ENCODE measurements around the gene RABL6.

The RABL6 gene

DNA sequence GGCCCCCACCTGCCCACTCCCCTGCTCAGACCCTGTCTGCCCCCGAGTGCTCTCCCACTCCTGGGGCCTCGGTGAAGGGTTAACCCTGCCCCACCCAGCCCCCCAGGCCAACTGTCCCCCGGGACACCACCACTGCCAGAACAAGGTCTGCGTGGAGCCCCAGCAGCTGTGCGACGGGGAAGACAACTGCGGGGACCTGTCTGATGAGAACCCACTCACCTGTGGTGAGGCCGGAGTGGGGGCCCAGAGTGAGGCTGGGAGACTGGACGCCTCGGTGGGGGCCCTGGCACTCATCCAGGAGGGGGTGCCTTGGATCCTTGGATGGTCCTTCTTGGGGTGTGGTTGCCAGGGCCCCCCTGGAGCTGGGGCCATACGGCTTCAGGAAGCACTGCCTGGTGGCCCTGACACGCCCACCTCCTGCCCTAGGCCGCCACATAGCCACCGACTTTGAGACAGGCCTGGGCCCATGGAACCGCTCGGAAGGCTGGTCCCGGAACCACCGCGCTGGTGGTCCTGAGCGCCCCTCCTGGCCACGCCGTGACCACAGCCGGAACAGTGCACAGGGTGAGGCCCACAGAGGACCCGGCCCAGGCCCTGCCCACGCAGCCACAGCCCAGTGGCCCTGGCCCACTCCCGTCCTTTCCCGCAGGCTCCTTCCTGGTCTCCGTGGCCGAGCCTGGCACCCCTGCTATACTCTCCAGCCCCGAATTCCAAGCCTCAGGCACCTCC is 46.5 kb downstream of the RABL6 start:
- Histone ChIP-seq H3K27me3 (ENCODE audit: control insufficient read depth in 2 of 2, insufficient read depth in 2 of 2, low read length in 2 of 2) (no peaks in the 10 kb centered on the region), H3K27ac (ENCODE audit: low read depth in 2 of 2, low read length in 2 of 2) (no peak overlapping the region), H3K4me1 (ENCODE audit: control insufficient read depth in 2 of 2, insufficient read depth in 2 of 2, low read length in 2 of 2) (peaks cover 39 to 42% of the 10 kb centered on the region in 2 donors), H3K9ac (ENCODE audit: low read depth in 1 of 2, low read length in 2 of 2) (no peak overlapping the region), H3K4me3 (ENCODE audit: low read length in 2 of 2) (no peak overlapping the region), H3K36me3 (ENCODE audit: control insufficient read depth in 2 of 2, insufficient read depth in 2 of 2, low read length in 2 of 2) (peaks cover 4 to 10% of the 10 kb centered on the region in 2 donors), H3K9me3 (ENCODE audit: control insufficient read depth in 2 of 2, low read length in 2 of 2) (no peaks in the 10 kb centered on the region)

DNA sequence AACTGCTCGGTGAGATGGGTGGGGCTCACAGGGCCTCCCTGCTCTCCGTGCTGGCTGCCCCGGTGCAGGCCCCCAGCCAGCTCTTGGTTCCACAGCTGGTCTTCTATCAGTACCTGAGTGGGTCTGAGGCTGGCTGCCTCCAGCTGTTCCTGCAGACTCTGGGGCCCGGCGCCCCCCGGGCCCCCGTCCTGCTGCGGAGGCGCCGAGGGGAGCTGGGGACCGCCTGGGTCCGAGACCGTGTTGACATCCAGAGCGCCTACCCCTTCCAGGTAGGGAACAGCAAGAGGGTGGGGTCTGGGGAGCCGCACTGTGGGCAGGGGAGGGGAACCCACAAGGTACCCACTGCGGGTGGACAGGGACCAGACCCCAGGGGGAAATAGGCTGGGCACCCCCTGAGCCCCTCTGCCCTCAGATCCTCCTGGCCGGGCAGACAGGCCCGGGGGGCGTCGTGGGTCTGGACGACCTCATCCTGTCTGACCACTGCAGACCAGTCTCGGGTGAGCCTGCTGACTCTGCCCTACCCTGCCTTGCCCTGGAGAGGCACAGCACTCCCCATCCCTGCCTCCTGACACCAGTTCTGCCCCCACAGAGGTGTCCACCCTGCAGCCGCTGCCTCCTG is 47.2 kb downstream of the RABL6 start:
- no peaks in the 10 kb centered on the region for H3K9me3 ChIP-seq (ENCODE audit: control insufficient read depth in 2 of 2, low read length in 2 of 2)
- H3K4me1 ChIP-seq (ENCODE audit: control insufficient read depth in 2 of 2, insufficient read depth in 2 of 2, low read length in 2 of 2): peaks cover 43 to 44% of the 10 kb centered on the region in 2 donors
- no peak overlapping the region for H3K9ac ChIP-seq (ENCODE audit: low read depth in 1 of 2, low read length in 2 of 2)
- H3K4me3 ChIP-seq (ENCODE audit: low read length in 2 of 2): no peak overlapping the region
- peaks cover 4 to 10% of the 10 kb centered on the region in 2 donors for H3K36me3 ChIP-seq (ENCODE audit: control insufficient read depth in 2 of 2, insufficient read depth in 2 of 2, low read length in 2 of 2)
- H3K27ac ChIP-seq (ENCODE audit: low read depth in 2 of 2, low read length in 2 of 2): no peak overlapping the region
- no peaks in the 10 kb centered on the region for H3K27me3 ChIP-seq (ENCODE audit: control insufficient read depth in 2 of 2, insufficient read depth in 2 of 2, low read length in 2 of 2)

DNA sequence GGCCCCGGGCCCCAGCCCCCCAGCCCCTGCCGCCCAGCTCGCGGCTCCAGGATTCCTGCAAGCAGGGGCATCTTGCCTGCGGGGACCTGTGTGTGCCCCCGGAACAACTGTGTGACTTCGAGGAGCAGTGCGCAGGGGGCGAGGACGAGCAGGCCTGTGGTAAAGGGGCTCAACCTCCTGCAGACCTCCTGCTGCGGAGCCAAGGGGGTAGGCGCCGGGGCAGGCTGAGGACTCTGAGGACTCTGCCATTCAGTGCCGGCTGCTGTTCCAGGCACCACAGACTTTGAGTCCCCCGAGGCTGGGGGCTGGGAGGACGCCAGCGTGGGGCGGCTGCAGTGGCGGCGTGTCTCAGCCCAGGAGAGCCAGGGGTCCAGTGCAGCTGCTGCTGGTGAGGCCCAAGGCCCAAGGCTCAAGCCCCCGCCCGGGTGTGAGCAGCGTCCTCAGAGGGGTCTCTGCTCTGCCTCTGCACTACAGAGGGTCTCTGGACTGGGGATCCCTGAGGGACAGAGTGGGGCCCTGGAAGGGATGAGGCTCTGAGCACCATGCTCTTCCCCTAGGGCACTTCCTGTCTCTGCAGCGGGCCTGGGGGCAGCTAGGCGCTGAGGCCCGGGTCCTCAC is 47.8 kb downstream of the RABL6 start:
- no peaks in the 10 kb centered on the region for H3K27me3 ChIP-seq (ENCODE audit: control insufficient read depth in 2 of 2, insufficient read depth in 2 of 2, low read length in 2 of 2)
- no peak overlapping the region for H3K4me3 ChIP-seq (ENCODE audit: low read length in 2 of 2)
- no peak overlapping the region for H3K27ac ChIP-seq (ENCODE audit: low read depth in 2 of 2, low read length in 2 of 2)
- H3K4me1 ChIP-seq (ENCODE audit: control insufficient read depth in 2 of 2, insufficient read depth in 2 of 2, low read length in 2 of 2): peaks cover 42 to 44% of the 10 kb centered on the region in 2 donors
- peak overlapping the region in 1 of 2 donors; percentile 20 for H3K9ac ChIP-seq (ENCODE audit: low read depth in 1 of 2, low read length in 2 of 2)
- peaks cover 6 to 8% of the 10 kb centered on the region in 2 donors for H3K36me3 ChIP-seq (ENCODE audit: control insufficient read depth in 2 of 2, insufficient read depth in 2 of 2, low read length in 2 of 2)
- H3K9me3 ChIP-seq (ENCODE audit: control insufficient read depth in 2 of 2, low read length in 2 of 2): no peaks in the 10 kb centered on the region

DNA sequence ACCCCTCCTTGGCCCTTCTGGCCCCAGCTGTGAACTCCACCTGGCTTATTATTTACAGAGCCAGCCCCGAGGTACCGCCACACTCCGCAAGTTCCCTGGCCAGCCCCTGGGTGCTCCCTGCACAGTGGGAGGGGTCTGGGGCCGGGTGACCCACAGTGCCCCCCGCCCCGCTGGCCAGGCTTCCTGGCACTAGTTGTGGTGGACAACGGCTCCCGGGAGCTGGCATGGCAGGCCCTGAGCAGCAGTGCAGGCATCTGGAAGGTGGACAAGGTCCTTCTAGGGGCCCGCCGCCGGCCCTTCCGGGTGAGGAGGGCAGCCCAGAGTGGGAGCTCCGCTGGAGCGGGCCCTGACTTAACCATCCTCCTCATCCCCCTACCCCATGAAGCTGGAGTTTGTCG is 48.3 kb downstream of the RABL6 start:
- H3K27me3 ChIP-seq (ENCODE audit: control insufficient read depth in 2 of 2, insufficient read depth in 2 of 2, low read length in 2 of 2): no peaks in the 10 kb centered on the region
- H3K9me3 ChIP-seq (ENCODE audit: control insufficient read depth in 2 of 2, low read length in 2 of 2): no peaks in the 10 kb centered on the region
- H3K27ac ChIP-seq (ENCODE audit: low read depth in 2 of 2, low read length in 2 of 2): no peak overlapping the region
- H3K4me1 ChIP-seq (ENCODE audit: control insufficient read depth in 2 of 2, insufficient read depth in 2 of 2, low read length in 2 of 2): peaks cover 40 to 47% of the 10 kb centered on the region in 2 donors
- no peak overlapping the region for H3K4me3 ChIP-seq (ENCODE audit: low read length in 2 of 2)
- peaks cover 6% of the 10 kb centered on the region in 2 donors for H3K36me3 ChIP-seq (ENCODE audit: control insufficient read depth in 2 of 2, insufficient read depth in 2 of 2, low read length in 2 of 2)
- peak overlapping the region in 1 of 2 donors; percentile 20 for H3K9ac ChIP-seq (ENCODE audit: low read depth in 1 of 2, low read length in 2 of 2)

DNA sequence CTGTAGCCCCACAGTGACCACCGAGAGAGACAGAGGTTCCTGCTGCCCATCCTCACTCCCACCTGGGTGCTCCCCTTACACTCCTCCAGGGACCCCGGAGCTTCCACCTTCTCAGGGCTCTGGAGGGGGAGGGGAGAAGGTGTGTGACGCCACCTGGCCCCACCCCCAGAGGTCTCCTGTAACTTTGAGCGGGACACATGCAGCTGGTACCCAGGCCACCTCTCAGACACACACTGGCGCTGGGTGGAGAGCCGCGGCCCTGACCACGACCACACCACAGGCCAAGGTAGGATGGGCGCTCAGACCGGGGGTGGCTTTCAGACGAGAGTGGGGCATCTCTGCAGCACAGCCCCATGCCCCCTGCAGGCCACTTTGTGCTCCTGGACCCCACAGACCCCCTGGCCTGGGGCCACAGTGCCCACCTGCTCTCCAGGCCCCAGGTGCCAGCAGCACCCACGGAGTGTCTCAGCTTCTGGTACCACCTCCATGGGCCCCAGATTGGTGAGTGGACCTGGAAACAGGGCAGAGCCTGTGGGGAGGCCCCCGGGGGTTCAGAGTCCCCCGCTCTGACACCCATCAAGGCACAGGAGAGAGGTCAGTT is 48.9 kb downstream of the RABL6 start:
- H3K9ac ChIP-seq (ENCODE audit: low read depth in 1 of 2, low read length in 2 of 2): peak overlapping the region in 1 of 2 donors; percentile 80
- peaks cover 45 to 53% of the 10 kb centered on the region in 2 donors for H3K4me1 ChIP-seq (ENCODE audit: control insufficient read depth in 2 of 2, insufficient read depth in 2 of 2, low read length in 2 of 2)
- peak overlapping the region; percentile 95 to 96 for H3K27ac ChIP-seq (ENCODE audit: low read depth in 2 of 2, low read length in 2 of 2)
- no peaks in the 10 kb centered on the region for H3K9me3 ChIP-seq (ENCODE audit: control insufficient read depth in 2 of 2, low read length in 2 of 2)
- H3K4me3 ChIP-seq (ENCODE audit: low read length in 2 of 2): no peak overlapping the region
- H3K36me3 ChIP-seq (ENCODE audit: control insufficient read depth in 2 of 2, insufficient read depth in 2 of 2, low read length in 2 of 2): peaks cover 9 to 10% of the 10 kb centered on the region in 2 donors
- no peaks in the 10 kb centered on the region for H3K27me3 ChIP-seq (ENCODE audit: control insufficient read depth in 2 of 2, insufficient read depth in 2 of 2, low read length in 2 of 2)

DNA sequence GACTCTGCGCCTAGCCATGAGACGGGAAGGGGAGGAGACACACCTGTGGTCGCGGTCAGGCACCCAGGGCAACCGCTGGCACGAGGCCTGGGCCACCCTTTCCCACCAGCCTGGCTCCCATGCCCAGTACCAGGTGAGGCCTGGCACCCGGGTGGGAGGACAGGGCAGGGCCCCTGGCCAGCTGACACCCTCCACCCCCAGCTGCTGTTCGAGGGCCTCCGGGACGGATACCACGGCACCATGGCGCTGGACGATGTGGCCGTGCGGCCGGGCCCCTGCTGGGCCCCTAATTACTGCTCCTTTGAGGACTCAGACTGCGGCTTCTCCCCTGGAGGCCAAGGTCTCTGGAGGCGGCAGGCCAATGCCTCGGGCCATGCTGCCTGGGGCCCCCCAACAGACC is 49.4 kb downstream of the RABL6 start:
- Histone ChIP-seq H3K9ac (ENCODE audit: low read depth in 1 of 2, low read length in 2 of 2) (peak overlapping the region in 1 of 2 donors; percentile 80), H3K36me3 (ENCODE audit: control insufficient read depth in 2 of 2, insufficient read depth in 2 of 2, low read length in 2 of 2) (peaks cover 14 to 15% of the 10 kb centered on the region in 2 donors), H3K4me1 (ENCODE audit: control insufficient read depth in 2 of 2, insufficient read depth in 2 of 2, low read length in 2 of 2) (peaks cover 47 to 57% of the 10 kb centered on the region in 2 donors), H3K27me3 (ENCODE audit: control insufficient read depth in 2 of 2, insufficient read depth in 2 of 2, low read length in 2 of 2) (no peaks in the 10 kb centered on the region), H3K4me3 (ENCODE audit: low read length in 2 of 2) (no peak overlapping the region), H3K27ac (ENCODE audit: low read depth in 2 of 2, low read length in 2 of 2) (peak overlapping the region; percentile 95 to 96), H3K9me3 (ENCODE audit: control insufficient read depth in 2 of 2, low read length in 2 of 2) (no peaks in the 10 kb centered on the region)

DNA sequence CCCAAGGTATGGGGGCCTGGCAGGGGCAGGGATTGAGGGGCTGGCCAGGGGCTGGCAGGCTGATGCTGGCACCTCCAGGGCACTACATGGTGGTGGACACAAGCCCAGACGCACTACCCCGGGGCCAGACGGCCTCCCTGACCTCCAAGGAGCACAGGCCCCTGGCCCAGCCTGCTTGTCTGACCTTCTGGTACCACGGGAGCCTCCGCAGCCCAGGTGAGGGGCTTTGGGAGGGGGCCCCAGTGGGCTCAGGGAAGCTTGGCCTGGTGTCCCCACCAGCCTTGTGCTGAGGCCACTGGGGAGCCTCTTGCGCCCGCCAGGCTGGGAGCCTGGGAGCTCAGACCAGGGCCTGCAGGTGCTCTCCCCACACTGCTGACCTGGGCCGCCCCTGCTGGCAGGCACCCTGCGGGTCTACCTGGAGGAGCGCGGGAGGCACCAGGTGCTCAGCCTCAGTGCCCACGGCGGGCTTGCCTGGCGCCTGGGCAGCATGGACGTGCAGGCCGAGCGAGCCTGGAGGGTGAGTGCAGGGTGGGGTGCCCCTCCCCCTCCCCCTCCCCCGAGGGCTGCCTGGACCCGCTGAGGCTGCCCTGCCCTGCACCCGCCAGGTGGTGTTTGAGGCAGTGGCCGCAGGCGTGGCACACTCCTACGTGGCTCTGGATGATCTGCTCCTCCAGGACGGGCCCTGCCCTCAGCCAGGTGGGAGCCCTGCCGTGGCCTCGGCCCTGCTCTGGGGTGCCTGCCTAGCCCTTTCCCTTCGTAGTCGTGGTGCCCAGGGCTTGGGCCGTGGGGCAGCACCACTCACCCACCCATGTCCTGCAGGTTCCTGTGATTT is 50.0 kb downstream of the RABL6 start:
- H3K4me3 ChIP-seq (ENCODE audit: low read length in 2 of 2): peak overlapping the region in 1 of 2 donors; percentile 16
- peaks cover 21% of the 10 kb centered on the region in 2 donors for H3K36me3 ChIP-seq (ENCODE audit: control insufficient read depth in 2 of 2, insufficient read depth in 2 of 2, low read length in 2 of 2)
- H3K9ac ChIP-seq (ENCODE audit: low read depth in 1 of 2, low read length in 2 of 2): peak overlapping the region; percentile 52 to 80
- H3K9me3 ChIP-seq (ENCODE audit: control insufficient read depth in 2 of 2, low read length in 2 of 2): no peaks in the 10 kb centered on the region
- H3K4me1 ChIP-seq (ENCODE audit: control insufficient read depth in 2 of 2, insufficient read depth in 2 of 2, low read length in 2 of 2): peaks cover 47 to 57% of the 10 kb centered on the region in 2 donors
- H3K27ac ChIP-seq (ENCODE audit: low read depth in 2 of 2, low read length in 2 of 2): peak overlapping the region; percentile 95 to 96
- no peaks in the 10 kb centered on the region for H3K27me3 ChIP-seq (ENCODE audit: control insufficient read depth in 2 of 2, insufficient read depth in 2 of 2, low read length in 2 of 2)

DNA sequence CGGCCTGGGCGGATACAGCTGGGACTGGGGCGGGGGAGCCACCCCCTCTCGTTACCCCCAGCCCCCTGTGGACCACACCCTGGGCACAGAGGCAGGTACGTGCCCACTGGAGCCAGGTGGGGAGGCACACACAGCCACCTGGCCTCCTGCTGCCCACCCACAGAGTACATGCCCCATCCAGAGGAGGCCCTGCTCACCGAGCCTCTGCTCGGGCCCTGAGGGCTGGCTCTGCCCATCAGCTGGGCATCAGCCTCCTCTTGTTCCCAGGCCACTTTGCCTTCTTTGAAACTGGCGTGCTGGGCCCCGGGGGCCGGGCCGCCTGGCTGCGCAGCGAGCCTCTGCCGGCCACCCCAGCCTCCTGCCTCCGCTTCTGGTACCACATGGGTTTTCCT is 50.7 kb downstream of the RABL6 start:
- peak overlapping the region in 1 of 2 donors; percentile 16 for H3K4me3 ChIP-seq (ENCODE audit: low read length in 2 of 2)
- peak overlapping the region; percentile 52 to 80 for H3K9ac ChIP-seq (ENCODE audit: low read depth in 1 of 2, low read length in 2 of 2)
- peaks cover 27 to 28% of the 10 kb centered on the region in 2 donors for H3K36me3 ChIP-seq (ENCODE audit: control insufficient read depth in 2 of 2, insufficient read depth in 2 of 2, low read length in 2 of 2)
- no peaks in the 10 kb centered on the region for H3K27me3 ChIP-seq (ENCODE audit: control insufficient read depth in 2 of 2, insufficient read depth in 2 of 2, low read length in 2 of 2)
- no peaks in the 10 kb centered on the region for H3K9me3 ChIP-seq (ENCODE audit: control insufficient read depth in 2 of 2, low read length in 2 of 2)
- peak overlapping the region; percentile 95 to 96 for H3K27ac ChIP-seq (ENCODE audit: low read depth in 2 of 2, low read length in 2 of 2)
- H3K4me1 ChIP-seq (ENCODE audit: control insufficient read depth in 2 of 2, insufficient read depth in 2 of 2, low read length in 2 of 2): peaks cover 47 to 57% of the 10 kb centered on the region in 2 donors

DNA sequence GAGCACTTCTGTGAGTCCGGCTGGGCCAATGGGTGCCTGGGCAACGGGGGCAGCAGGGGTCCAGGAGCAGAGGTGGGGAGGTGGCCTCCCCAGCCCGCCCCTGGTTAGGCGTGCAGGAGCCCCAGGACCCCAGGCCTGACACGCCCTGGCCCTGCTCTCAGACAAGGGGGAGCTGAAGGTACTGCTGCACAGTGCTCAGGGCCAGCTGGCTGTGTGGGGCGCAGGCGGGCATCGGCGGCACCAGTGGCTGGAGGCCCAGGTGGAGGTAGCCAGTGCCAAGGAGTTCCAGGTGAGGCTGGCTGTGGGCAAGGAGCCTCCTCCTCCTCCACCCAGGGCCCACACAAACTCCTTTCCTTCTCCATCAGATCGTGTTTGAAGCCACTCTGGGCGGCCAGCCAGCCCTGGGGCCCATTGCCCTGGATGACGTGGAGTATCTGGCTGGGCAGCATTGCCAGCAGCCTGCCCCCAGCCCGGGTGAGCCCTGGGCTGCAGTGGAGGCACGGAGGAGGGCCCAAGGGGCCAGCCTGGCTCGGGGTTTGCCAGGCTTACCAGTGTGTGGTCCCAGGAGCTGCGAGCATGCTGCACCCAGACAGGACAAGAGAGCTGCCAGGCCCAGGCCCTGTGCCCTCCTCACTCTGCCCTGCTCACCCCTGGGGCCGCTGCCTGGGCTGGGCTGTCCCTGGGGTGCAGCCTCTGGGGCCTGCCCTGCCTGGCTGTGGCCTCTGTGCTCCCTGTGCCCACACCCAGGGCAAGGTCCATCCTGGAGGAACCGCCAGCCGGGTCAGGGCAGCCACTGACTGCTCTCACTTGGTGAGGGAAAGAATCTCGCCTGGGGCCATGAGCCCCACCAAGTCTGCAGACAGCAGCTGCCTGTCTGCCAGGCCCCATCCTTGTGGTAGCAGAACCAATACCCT is 51.4 kb downstream of the RABL6 start:
- no peaks in the 10 kb centered on the region for H3K27me3 ChIP-seq (ENCODE audit: control insufficient read depth in 2 of 2, insufficient read depth in 2 of 2, low read length in 2 of 2)
- H3K4me1 ChIP-seq (ENCODE audit: control insufficient read depth in 2 of 2, insufficient read depth in 2 of 2, low read length in 2 of 2): peaks cover 50 to 57% of the 10 kb centered on the region in 2 donors
- H3K36me3 ChIP-seq (ENCODE audit: control insufficient read depth in 2 of 2, insufficient read depth in 2 of 2, low read length in 2 of 2): peaks cover 30 to 34% of the 10 kb centered on the region in 2 donors
- H3K9me3 ChIP-seq (ENCODE audit: control insufficient read depth in 2 of 2, low read length in 2 of 2): no peaks in the 10 kb centered on the region
- H3K9ac ChIP-seq (ENCODE audit: low read depth in 1 of 2, low read length in 2 of 2): peak overlapping the region; percentile 52 to 80
- H3K27ac ChIP-seq (ENCODE audit: low read depth in 2 of 2, low read length in 2 of 2): peak overlapping the region; percentile 95 to 96
- H3K4me3 ChIP-seq (ENCODE audit: low read length in 2 of 2): peak overlapping the region; percentile 26 to 33
